Liver (tissue), 9 donors: Measurements from ENCODE around the gene YLPM1. TPM values are rescaled to one million over a fixed set of nuclear protein-coding genes. Genes with fewer than 3 reads are reported as not detected.

Source experiments
- DNase-seq: peaks from one replicate; pipeline ENCODE4 v3.0.0-alpha.2; 2017; ENCODE audit warnings: low spot score
- H3K27ac ChIP-seq, 2 donors: one replicate each; pipeline ENCODE4 v1.7.0; 2013; ENCODE audit warnings: inconsistent platforms in 2 of 2, low read length in 2 of 2, control low read depth in 1 of 2, low read depth in 1 of 2, mild to moderate bottlenecking in 1 of 2
- H3K27me3 ChIP-seq, 4 donors: one replicate each; pipeline versions ENCODE4 v1.6.1 to v1.7.0; 2013; ENCODE audit warnings: low read length in 3 of 4, inconsistent platforms in 1 of 4, mild to moderate bottlenecking in 1 of 4, moderate library complexity in 1 of 4; ENCODE audit not compliant: control insufficient read depth in 4 of 4, insufficient read depth in 4 of 4
- H3K36me3 ChIP-seq, 4 donors: one replicate each; pipeline versions ENCODE4 v1.6.1 to v1.7.0; 2013; ENCODE audit warnings: low read length in 3 of 4, mild to moderate bottlenecking in 3 of 4, low read depth in 1 of 4, moderate library complexity in 1 of 4; ENCODE audit not compliant: control insufficient read depth in 4 of 4, insufficient read depth in 3 of 4
- H3K4me1 ChIP-seq, 4 donors: one replicate each; pipeline versions ENCODE4 v1.6.1 to v1.7.0; 2013; ENCODE audit warnings: low read length in 3 of 4, mild to moderate bottlenecking in 3 of 4, moderate library complexity in 1 of 4; ENCODE audit not compliant: control insufficient read depth in 4 of 4, insufficient read depth in 4 of 4
- H3K4me3 ChIP-seq, 3 donors: one replicate each; pipeline versions ENCODE4 v1.6.1 to v1.7.0; 2013; ENCODE audit warnings: low read length in 3 of 3, control low read depth in 1 of 3, low read depth in 1 of 3, mild to moderate bottlenecking in 1 of 3
- H3K9ac ChIP-seq, 2 donors: one replicate each; pipeline ENCODE4 v1.7.0; 2013; ENCODE audit warnings: low read length in 2 of 2, mild to moderate bottlenecking in 2 of 2, moderate library complexity in 2 of 2, control low read depth in 1 of 2, low read depth in 1 of 2
- H3K9me3 ChIP-seq, 4 donors: one replicate each; pipeline versions ENCODE4 v1.6.1 to v1.7.0; 2013; ENCODE audit warnings: low read length in 3 of 4; ENCODE audit not compliant: control insufficient read depth in 4 of 4
- EGR1 ChIP-seq, 2 donors: IDR thresholded peaks; 2 replicates each; pipeline ENCODE4 v1.6.1; 2016 to 2018; ENCODE audit warnings: antibody characterized with exemption in 2 of 2, low read depth in 2 of 2
- FOXA1 ChIP-seq: IDR thresholded peaks from 2 replicates; pipeline ENCODE4 v1.6.1; 2016; ENCODE audit warnings: antibody characterized with exemption
- FOXA2 ChIP-seq: IDR thresholded peaks from 2 replicates; pipeline ENCODE4 v1.6.1; 2016; ENCODE audit warnings: antibody characterized with exemption
- GABPA ChIP-seq, 2 donors: IDR thresholded peaks in 1 of 2; conservative IDR thresholded peaks in 1 of 2; 2 replicates each; pipeline ENCODE4 v1.6.1; 2016; ENCODE audit warnings: antibody characterized with exemption in 2 of 2, mild to moderate bottlenecking in 1 of 2, moderate library complexity in 1 of 2
- HNF4A ChIP-seq, 2 donors: conservative IDR thresholded peaks; 2 replicates each; pipeline ENCODE4 v1.6.1; 2016; ENCODE audit warnings: antibody characterized with exemption in 2 of 2, mild to moderate bottlenecking in 2 of 2
- HNF4G ChIP-seq: IDR thresholded peaks from 2 replicates; pipeline ENCODE4 v1.6.1; 2016; ENCODE audit warnings: antibody characterized with exemption
- JUND ChIP-seq, 2 donors: IDR thresholded peaks; 2 replicates each; pipeline ENCODE4 v1.6.1; 2016; ENCODE audit warnings: antibody characterized with exemption in 2 of 2
- NR2F2 ChIP-seq: IDR thresholded peaks from 2 replicates; pipeline ENCODE4 v1.6.1; 2016; ENCODE audit warnings: antibody characterized with exemption
- RAD21 ChIP-seq, 2 donors: IDR thresholded peaks; 2 replicates each; pipeline ENCODE4 v1.6.1; 2016; ENCODE audit warnings: antibody characterized with exemption in 2 of 2, mild to moderate bottlenecking in 2 of 2
- RXRA ChIP-seq, 2 donors: IDR thresholded peaks; 2 replicates each; pipeline ENCODE4 v1.6.1; 2017 to 2018; ENCODE audit warnings: antibody characterized with exemption in 2 of 2, mild to moderate bottlenecking in 1 of 2
- SP1 ChIP-seq: IDR thresholded peaks from 2 replicates; pipeline ENCODE4 v1.6.1; 2018; ENCODE audit warnings: antibody characterized with exemption, mild to moderate bottlenecking
- TAF1 ChIP-seq: conservative IDR thresholded peaks from 2 replicates; pipeline ENCODE4 v1.6.1; 2016; ENCODE audit warnings: antibody characterized with exemption, mild to moderate bottlenecking
- YY1 ChIP-seq: IDR thresholded peaks from 2 replicates; pipeline ENCODE4 v1.6.1; 2016; ENCODE audit warnings: antibody characterized with exemption, mild to moderate bottlenecking
- WGBS: extraction: QIAGEN DNeasy Blood & Tissue Kit; methylation state at CpG from one replicate; pipeline ENCODE4 v1.1.7; 2013; 5-methylcytosine and 5-hydroxymethylcytosine counted together
- polyA plus RNA-seq, 2 donors: library from polyadenylated mRNA; stranded (reverse) in 1 of 2; unstranded in 1 of 2; fragments of 200-250 nt in 1 of 2; fragments of >200 nt in 1 of 2; fragmentation: Nextera tagmentation in 1 of 2; extraction: Ambion mirVana in 1 of 2; gene quantifications; one replicate each; pipeline versions ENCODE4 v1.2.1 to v1.2.3, GENCODE V29; 2013 to 2015
- total RNA-seq, 2 donors: library from RNA; depleted of rRNA; stranded (reverse); fragments of >200 nt; gene quantifications; one replicate each; pipeline ENCODE4 v1.2.3, GENCODE V29; 2014
- TF ChIP-seq, protein P1 (sequence below): IDR thresholded peaks from 2 replicates; pipeline ENCODE4 v1.6.1; 2016; ENCODE audit warnings: antibody characterized with exemption, mild to moderate bottlenecking
- TF ChIP-seq, protein P2 (sequence below): IDR thresholded peaks from 2 replicates; pipeline ENCODE4 v1.6.1; 2016; ENCODE audit warnings: antibody characterized with exemption
- TF ChIP-seq, protein P3 (sequence below): fragments of 150-350 bp; IDR thresholded peaks from 2 replicates; pipeline ENCODE4 v1.5.1; 2017; ENCODE audit warnings: improper control_type of control experiment, low read depth, low read length; ENCODE audit not compliant: missing input control
- TF ChIP-seq, protein P4 (sequence below): IDR thresholded peaks from 2 replicates; pipeline ENCODE4 v1.6.1; 2016; ENCODE audit warnings: antibody characterized with exemption
- TF ChIP-seq, protein P5 (sequence below): IDR thresholded peaks from 2 replicates; pipeline ENCODE4 v1.6.1; 2016; ENCODE audit warnings: antibody characterized with exemption
- donor health status: healthy.
- donor health status: healthy.
- donor health status: healthy.
- donor health status: healthy.
- donor health status: healthy.

Gene YLPM1
- total and polyA plus RNA-seq, 4 donors, result 5.9 to 27.3 (median 13.2) TPM

DNA sequence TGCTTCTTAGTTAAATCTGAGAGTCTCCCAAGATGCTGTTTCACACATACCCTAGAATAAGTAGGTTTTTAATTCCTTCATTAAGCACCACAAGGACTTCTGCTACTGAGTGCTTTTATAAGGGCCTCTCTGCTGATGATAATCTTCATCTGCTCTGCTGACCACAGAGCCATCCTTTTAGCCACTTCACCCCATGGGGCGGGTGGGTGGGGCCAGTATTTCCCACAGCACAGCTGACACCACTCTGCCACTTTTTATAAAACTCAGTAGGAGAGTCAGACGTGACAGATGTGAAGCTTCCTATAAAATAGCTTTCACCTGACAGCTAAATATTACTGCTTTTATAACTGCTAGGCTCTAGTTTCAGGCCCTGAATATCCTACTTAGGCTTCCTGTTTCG is 29.9 kb upstream of the YLPM1 start:
- H3K27ac ChIP-seq, result no peak overlapping the region
- no peak for TF ChIP-seq YY1
- no peak for TF ChIP-seq FOXA2
- no peak for TF ChIP-seq FOXA1
- no peaks in the 10 kb centered on the region for H3K9me3 ChIP-seq

DNA sequence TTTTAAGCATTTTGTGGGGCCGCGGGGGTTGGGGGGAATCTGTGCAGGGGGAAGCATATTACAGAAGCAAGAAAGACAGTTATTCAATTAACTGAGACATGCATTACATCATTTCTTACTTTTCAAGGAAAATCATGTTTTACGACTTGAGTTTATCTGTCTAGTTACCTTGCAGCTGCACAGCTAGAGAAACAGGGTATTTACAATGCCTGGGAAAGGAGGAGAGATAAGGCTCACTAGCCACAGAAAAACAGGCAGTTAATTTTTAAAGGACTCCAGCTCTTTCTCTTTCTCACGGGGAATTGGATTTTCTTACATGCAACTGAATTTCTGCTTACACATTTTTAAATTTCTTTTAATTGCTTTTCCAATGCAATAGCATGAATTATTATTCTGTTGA is 28.0 kb upstream of the YLPM1 start:
- no peak for TF ChIP-seq FOXA2
- TF ChIP-seq RXRA (IDR thresholded peaks at IDR 0.05), result no peak
- TF ChIP-seq, protein P1, sequence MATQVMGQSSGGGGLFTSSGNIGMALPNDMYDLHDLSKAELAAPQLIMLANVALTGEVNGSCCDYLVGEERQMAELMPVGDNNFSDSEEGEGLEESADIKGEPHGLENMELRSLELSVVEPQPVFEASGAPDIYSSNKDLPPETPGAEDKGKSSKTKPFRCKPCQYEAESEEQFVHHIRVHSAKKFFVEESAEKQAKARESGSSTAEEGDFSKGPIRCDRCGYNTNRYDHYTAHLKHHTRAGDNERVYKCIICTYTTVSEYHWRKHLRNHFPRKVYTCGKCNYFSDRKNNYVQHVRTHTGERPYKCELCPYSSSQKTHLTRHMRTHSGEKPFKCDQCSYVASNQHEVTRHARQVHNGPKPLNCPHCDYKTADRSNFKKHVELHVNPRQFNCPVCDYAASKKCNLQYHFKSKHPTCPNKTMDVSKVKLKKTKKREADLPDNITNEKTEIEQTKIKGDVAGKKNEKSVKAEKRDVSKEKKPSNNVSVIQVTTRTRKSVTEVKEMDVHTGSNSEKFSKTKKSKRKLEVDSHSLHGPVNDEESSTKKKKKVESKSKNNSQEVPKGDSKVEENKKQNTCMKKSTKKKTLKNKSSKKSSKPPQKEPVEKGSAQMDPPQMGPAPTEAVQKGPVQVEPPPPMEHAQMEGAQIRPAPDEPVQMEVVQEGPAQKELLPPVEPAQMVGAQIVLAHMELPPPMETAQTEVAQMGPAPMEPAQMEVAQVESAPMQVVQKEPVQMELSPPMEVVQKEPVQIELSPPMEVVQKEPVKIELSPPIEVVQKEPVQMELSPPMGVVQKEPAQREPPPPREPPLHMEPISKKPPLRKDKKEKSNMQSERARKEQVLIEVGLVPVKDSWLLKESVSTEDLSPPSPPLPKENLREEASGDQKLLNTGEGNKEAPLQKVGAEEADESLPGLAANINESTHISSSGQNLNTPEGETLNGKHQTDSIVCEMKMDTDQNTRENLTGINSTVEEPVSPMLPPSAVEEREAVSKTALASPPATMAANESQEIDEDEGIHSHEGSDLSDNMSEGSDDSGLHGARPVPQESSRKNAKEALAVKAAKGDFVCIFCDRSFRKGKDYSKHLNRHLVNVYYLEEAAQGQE, result no peak
- no peak for TF ChIP-seq YY1
- TF ChIP-seq SP1, result no peak
- no peak for TF ChIP-seq RAD21 (IDR thresholded peaks at IDR 0.05)
- TF ChIP-seq, protein P2, sequence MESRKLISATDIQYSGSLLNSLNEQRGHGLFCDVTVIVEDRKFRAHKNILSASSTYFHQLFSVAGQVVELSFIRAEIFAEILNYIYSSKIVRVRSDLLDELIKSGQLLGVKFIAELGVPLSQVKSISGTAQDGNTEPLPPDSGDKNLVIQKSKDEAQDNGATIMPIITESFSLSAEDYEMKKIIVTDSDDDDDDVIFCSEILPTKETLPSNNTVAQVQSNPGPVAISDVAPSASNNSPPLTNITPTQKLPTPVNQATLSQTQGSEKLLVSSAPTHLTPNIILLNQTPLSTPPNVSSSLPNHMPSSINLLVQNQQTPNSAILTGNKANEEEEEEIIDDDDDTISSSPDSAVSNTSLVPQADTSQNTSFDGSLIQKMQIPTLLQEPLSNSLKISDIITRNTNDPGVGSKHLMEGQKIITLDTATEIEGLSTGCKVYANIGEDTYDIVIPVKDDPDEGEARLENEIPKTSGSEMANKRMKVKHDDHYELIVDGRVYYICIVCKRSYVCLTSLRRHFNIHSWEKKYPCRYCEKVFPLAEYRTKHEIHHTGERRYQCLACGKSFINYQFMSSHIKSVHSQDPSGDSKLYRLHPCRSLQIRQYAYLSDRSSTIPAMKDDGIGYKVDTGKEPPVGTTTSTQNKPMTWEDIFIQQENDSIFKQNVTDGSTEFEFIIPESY, result no peak
- TF ChIP-seq, protein P3, sequence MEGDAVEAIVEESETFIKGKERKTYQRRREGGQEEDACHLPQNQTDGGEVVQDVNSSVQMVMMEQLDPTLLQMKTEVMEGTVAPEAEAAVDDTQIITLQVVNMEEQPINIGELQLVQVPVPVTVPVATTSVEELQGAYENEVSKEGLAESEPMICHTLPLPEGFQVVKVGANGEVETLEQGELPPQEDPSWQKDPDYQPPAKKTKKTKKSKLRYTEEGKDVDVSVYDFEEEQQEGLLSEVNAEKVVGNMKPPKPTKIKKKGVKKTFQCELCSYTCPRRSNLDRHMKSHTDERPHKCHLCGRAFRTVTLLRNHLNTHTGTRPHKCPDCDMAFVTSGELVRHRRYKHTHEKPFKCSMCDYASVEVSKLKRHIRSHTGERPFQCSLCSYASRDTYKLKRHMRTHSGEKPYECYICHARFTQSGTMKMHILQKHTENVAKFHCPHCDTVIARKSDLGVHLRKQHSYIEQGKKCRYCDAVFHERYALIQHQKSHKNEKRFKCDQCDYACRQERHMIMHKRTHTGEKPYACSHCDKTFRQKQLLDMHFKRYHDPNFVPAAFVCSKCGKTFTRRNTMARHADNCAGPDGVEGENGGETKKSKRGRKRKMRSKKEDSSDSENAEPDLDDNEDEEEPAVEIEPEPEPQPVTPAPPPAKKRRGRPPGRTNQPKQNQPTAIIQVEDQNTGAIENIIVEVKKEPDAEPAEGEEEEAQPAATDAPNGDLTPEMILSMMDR, result no peak
- TF ChIP-seq EGR1 (IDR thresholded peaks at IDR 0.05; ENCODE audit: low read depth in 2 of 2), result no peak
- no peak for TF ChIP-seq FOXA1
- no peak for TF ChIP-seq GABPA (IDR thresholded peaks at IDR 0.05 in 1 of 2, conservative IDR thresholded peaks at IDR 0.05 in 1 of 2)
- no peak for TF ChIP-seq JUND (IDR thresholded peaks at IDR 0.05)
- TF ChIP-seq, protein P4, sequence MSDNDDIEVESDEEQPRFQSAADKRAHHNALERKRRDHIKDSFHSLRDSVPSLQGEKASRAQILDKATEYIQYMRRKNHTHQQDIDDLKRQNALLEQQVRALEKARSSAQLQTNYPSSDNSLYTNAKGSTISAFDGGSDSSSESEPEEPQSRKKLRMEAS, result no peak
- no peak for TF ChIP-seq NR2F2
- TF ChIP-seq HNF4G, result no peak
- TF ChIP-seq HNF4A (conservative IDR thresholded peaks at IDR 0.05), result no peak
- TF ChIP-seq, protein P5, sequence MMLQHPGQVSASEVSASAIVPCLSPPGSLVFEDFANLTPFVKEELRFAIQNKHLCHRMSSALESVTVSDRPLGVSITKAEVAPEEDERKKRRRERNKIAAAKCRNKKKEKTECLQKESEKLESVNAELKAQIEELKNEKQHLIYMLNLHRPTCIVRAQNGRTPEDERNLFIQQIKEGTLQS, result no peak
- no peak for TF ChIP-seq TAF1
- no peaks in the 10 kb centered on the region for H3K27me3 ChIP-seq
- H3K36me3 ChIP-seq, result peaks cover 11 to 43% (median 22%) of the 10 kb centered on the region in 4 donors
- H3K9me3 ChIP-seq, result no peaks in the 10 kb centered on the region
- no peaks in the 10 kb centered on the region for H3K4me1 ChIP-seq
- WGBS, result 87% methylated on average over 4 of the region's 4 CpGs
- H3K27ac ChIP-seq, result no peak overlapping the region
- no peak overlapping the region for H3K4me3 ChIP-seq
- DNase-seq, result no peak
- H3K9ac ChIP-seq, result no peak overlapping the region

More for the DNA sequence above, 29.9 kb upstream of the YLPM1 start:
- Histone ChIP-seq H3K4me1 (no peaks in the 10 kb centered on the region), H3K36me3 (peaks cover 11 to 37% (median 16%) of the 10 kb centered on the region in 4 donors), H3K4me3 (no peak overlapping the region), H3K27me3 (no peaks in the 10 kb centered on the region), H3K9ac (no peak overlapping the region)
- no peak for DNase-seq
- 89% methylated on average over 3 of the region's 3 CpGs for WGBS
